HG02870 (cell line): ENCODE results near the gene CSNK1G3.
A peak's percentile ranks its signal among the peaks of the same experiment; 100 is the strongest.
"Not testable (repeated sequence)": the region's sequence is repeated elsewhere in the genome, so short reads cannot be mapped to it uniquely, and the experiment has no call there.

Source experiments
- ATAC-seq: cut with Tn5 transposase; IDR thresholded peaks from one replicate; pipeline ENCODE4 v1.9.1; 2021; ENCODE audit warnings: mild to moderate bottlenecking, moderate library complexity; ENCODE audit not compliant: unreplicated experiment

Gene CSNK1G3

GRCh38 chr5:123511648-123512605, at the start of gene CSNK1G3:
Gene CSNK1G3 (plus strand): TSS chr5:123512177. CDS start chr5:123545664, 33,487 bp downstream.
- ATAC-seq, result peak; percentile 95

DNA sequence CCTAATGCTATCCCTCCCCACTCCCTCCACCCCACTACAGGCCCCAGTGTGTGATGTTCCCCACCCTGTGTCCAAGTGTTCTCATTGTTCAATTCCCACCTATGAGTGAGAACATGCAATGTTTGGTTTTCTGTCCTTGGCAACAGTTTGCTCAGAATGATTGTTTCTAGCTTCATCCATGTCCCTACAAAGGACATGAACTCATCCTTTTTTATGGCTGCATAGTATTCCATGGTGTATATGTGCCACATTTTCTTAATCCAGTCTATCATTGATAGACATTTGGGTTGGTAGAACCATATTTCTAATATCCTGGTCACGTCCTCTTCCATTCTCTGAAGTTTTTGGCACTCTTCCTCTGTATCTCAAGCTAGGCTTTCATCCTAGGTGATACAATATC, 45.1 kb upstream of the CSNK1G3 start:
- ATAC-seq, result not testable (repeated sequence)

GRCh38 chr5:123471385-123471784, 40.6 kb upstream of the CSNK1G3 start:
- no peak for ATAC-seq

DNA sequence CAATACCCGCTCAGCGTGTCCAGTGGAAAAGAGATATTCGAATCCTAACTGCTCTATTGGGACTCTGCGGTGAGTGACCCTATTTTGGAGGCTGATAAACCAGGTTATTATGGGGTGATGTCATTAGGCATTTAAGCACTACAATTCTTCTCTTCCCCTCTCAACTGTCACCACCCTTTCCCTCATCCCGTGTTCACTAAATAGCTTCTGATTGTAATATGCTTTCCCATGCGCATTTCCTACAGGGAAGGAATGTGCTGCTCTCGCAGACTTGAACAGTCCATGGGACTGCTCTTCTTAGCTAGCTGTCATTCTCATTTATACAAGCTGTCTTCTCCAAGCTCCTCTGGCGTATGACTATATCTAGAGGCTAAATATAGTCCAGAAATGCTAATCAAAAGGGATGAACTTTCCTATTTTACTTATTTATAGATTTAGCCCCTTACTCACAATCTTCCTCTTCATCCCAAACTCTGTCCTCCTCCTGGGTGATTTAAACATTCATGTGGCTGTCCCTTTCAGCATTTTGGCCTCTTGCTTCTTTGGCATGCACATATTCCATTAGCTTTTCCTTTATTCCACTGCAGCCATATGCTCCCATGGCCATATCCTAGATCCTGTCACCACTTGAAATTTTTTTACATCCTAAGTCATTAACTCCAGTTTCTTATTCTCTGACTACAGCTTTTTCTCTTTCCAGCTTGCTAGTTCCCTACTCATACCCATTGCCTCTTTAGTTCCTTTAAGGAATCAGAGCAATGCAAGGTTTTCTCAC, 39.6 kb upstream of the CSNK1G3 start:
- ATAC-seq, result no peak

DNA sequence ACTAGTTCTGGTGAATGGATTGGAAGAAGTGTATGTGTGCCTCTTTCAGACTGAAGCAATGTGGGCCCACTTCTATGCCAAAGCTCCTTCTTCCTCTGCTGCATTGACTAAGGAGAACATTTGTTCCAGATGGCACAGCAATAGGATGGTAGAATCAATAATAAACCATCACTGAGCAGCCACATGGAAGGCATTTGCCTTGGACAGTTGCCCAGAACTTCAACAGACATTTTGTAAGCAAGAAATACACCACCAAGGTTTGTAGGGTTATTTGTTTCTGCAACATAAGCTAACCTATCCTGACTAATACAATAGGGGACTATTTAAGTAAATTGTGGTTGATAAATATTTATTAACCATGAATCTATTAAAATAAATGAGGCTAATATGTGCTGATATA, 37.7 kb upstream of the CSNK1G3 start:
- no peak for ATAC-seq

- ATAC-seq, result no peak
Observed at GRCh38 chr5:123476731-123477130, 35.2 kb upstream of the CSNK1G3 start.

DNA sequence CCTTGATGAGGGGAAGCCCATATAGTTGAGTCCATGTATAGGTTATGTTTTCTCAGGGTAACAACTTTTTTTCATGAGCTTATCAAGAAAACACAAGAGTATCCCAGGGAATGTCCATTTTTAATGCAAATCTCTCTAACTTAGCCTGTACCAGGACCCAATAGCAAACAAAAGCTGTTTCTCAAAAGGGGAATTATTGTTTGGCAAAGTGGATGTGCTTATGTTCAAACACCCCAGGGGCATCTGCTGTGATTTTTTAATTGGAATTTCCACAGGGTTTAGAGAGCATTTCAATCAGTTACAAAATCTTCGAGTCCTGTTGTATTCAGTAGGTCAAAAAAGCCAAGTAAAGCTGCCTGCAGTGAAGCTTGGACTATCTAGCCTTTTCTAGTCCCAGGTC, 33.4 kb upstream of the CSNK1G3 start:
- no peak for ATAC-seq

GRCh38 chr5:123482258-123482657, 29.7 kb upstream of the CSNK1G3 start:
- no peak for ATAC-seq

DNA sequence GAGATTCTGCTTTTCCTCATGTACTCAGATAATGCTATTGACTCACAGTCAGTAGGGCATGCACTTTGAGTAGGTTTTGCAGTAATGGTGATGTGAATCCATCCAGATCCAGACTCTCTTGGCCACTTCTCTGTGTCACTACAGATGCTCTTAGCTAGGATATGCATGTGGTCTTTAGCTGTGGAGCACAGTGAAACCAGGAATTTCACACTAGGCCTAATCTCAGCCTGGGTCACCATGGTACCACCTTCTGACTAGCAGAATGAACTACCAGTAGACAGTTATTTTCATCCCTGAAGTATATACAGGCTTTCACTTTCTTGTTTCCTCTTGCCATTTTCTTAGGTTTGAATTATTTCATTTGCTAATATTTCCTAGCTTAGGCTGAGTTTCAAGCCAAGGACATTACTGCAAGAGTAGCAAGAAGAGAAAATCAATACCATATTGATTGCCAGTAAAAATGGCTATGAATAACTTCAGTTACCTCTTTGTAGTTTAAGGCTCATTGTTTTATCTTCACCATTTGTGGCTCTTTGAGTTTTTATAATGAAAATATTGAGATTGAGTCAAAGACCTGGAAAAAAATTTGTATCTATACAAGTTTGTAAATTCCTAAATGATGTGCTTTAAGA, 28.4 kb upstream of the CSNK1G3 start:
- no peak for ATAC-seq

GRCh38 chr5:123485275-123485674, 26.7 kb upstream of the CSNK1G3 start:
- no peak for ATAC-seq

GRCh38 chr5:123486951-123487655, 24.9 kb upstream of the CSNK1G3 start:
- no peak for ATAC-seq

DNA sequence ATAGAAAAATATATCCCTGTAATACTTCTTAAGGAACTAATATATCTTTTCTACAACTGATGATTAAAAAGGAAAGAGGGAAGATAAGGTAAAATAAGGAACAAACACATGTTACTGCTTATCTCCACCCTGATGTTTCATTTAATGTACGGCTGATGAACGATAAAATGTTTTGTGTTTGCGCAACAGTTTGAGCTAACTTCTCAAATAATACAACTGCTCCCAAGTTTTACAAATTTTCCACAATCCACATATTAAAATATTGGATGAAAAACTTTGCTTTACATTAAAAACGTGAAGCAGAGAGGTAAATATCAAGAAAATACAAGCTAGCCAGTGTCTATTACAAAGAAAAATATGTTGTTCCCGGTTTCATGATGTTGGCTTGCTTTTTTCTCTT, 21.0 kb upstream of the CSNK1G3 start:
- no peak for ATAC-seq

GRCh38 chr5:123495211-123495610, 16.8 kb upstream of the CSNK1G3 start:
- not testable (repeated sequence) for ATAC-seq

GRCh38 chr5:123496892-123497291, 15.1 kb upstream of the CSNK1G3 start:
- no peak for ATAC-seq

- no peak for ATAC-seq
Observed at GRCh38 chr5:123500471-123500870, 11.5 kb upstream of the CSNK1G3 start.

DNA sequence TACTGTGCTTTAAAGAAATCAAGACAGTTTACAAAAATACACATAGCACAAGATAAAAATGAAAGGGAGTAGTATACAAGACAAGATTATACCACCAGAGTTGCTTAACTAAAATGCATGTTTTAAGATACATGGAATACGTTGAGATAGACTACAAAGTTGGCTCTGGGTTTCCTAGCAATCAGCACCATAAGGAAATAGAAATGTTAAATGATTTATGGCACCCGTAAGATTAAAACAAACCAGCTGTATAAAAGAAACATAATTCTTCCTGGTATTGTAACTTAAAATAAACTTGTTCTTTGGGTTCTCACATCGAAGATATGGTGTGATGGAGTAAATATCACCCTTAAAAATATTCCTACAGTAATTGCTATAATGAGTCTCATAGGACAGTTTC, 9.9 kb upstream of the CSNK1G3 start:
- no peak for ATAC-seq

GRCh38 chr5:123503299-123503698, 8.7 kb upstream of the CSNK1G3 start:
- no peak for ATAC-seq

- no peak for ATAC-seq
Observed at GRCh38 chr5:123505633-123506032, 6.3 kb upstream of the CSNK1G3 start.

GRCh38 chr5:123508441-123508840, 3.5 kb upstream of the CSNK1G3 start:
- no peak for ATAC-seq

DNA sequence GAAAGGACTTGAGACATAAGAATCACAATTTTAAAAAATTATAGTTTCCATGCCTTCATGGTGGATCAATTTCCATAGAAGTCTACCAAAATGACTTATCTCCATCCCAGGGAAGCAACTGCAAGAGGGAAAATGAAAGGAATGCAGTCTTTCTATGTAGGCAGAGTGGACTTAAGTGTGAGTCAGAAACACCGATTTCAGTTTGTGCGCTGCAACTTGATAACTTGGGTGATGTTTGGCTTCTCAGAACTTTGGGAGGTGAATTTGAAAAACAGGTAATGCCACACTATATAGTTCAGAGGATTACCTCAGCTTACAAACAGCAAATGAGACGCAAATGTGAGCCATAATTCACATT, 708 bp upstream of the CSNK1G3 start:
- ATAC-seq, result no peak
